ENCODE data around the gene IL18. TPM values are rescaled to one million over a fixed set of nuclear protein-coding genes. Genes with fewer than 3 reads are reported as not detected.

The IL18 gene
- total RNA-seq, 1 donor, result 0.81 TPM

GRCh38 chr11:112123129-112123528, 40.8 kb downstream of the IL18 start:
- H3K4me3 ChIP-seq (ENCODE audit: low read depth, low read length), result no peak overlapping the region
- TF ChIP-seq, protein P1, sequence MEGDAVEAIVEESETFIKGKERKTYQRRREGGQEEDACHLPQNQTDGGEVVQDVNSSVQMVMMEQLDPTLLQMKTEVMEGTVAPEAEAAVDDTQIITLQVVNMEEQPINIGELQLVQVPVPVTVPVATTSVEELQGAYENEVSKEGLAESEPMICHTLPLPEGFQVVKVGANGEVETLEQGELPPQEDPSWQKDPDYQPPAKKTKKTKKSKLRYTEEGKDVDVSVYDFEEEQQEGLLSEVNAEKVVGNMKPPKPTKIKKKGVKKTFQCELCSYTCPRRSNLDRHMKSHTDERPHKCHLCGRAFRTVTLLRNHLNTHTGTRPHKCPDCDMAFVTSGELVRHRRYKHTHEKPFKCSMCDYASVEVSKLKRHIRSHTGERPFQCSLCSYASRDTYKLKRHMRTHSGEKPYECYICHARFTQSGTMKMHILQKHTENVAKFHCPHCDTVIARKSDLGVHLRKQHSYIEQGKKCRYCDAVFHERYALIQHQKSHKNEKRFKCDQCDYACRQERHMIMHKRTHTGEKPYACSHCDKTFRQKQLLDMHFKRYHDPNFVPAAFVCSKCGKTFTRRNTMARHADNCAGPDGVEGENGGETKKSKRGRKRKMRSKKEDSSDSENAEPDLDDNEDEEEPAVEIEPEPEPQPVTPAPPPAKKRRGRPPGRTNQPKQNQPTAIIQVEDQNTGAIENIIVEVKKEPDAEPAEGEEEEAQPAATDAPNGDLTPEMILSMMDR (IDR thresholded peaks at IDR 0.05; ENCODE audit: insufficient read depth, low read length), result no peak
- no peak for DNase-seq (ENCODE audit: low read depth)

- TF ChIP-seq, protein P1 (IDR thresholded peaks at IDR 0.05; ENCODE audit: insufficient read depth, low read length), result no peak
- H3K4me3 ChIP-seq (ENCODE audit: low read depth, low read length), result no peak overlapping the region
- no peak for DNase-seq (ENCODE audit: low read depth)
Measured at GRCh38 chr11:112121981-112122615, 41.8 kb downstream of the IL18 start.

DNA sequence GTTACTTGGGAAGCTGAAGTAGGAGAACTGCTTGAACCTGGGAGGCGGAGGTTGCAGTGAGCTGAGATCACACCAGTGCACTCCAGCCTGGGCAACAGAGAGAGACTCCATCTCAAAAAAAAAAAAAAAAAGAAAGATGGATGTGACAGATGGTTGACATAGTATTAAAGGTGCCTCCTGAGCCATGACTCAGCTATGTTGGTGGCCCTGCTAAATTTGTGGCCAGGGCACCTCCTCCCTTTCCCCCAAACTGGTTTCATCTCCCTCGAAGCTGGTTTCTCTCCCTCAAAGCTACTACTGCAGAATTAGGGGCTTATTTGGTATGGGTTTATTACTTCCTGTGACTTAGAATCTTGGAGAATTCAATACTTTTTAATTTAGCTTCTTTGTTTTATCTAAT, 45.7 kb downstream of the IL18 start:
- no peak overlapping the region for H3K4me3 ChIP-seq (ENCODE audit: low read depth, low read length)
- TF ChIP-seq, protein P1 (IDR thresholded peaks at IDR 0.05; ENCODE audit: insufficient read depth, low read length), result no peak
- DNase-seq (ENCODE audit: low read depth), result no peak

GRCh38 chr11:112115386-112115785, 48.5 kb downstream of the IL18 start:
- TF ChIP-seq, protein P1 (IDR thresholded peaks at IDR 0.05; ENCODE audit: insufficient read depth, low read length), result no peak
- no peak overlapping the region for H3K4me3 ChIP-seq (ENCODE audit: low read depth, low read length)
- no peak for DNase-seq (ENCODE audit: low read depth)

GRCh38 chr11:112114460-112114859, 49.4 kb downstream of the IL18 start:
- no peak for DNase-seq (ENCODE audit: low read depth)
- TF ChIP-seq, protein P1 (IDR thresholded peaks at IDR 0.05; ENCODE audit: insufficient read depth, low read length), result no peak
- H3K4me3 ChIP-seq (ENCODE audit: low read depth, low read length), result no peak overlapping the region

DNA sequence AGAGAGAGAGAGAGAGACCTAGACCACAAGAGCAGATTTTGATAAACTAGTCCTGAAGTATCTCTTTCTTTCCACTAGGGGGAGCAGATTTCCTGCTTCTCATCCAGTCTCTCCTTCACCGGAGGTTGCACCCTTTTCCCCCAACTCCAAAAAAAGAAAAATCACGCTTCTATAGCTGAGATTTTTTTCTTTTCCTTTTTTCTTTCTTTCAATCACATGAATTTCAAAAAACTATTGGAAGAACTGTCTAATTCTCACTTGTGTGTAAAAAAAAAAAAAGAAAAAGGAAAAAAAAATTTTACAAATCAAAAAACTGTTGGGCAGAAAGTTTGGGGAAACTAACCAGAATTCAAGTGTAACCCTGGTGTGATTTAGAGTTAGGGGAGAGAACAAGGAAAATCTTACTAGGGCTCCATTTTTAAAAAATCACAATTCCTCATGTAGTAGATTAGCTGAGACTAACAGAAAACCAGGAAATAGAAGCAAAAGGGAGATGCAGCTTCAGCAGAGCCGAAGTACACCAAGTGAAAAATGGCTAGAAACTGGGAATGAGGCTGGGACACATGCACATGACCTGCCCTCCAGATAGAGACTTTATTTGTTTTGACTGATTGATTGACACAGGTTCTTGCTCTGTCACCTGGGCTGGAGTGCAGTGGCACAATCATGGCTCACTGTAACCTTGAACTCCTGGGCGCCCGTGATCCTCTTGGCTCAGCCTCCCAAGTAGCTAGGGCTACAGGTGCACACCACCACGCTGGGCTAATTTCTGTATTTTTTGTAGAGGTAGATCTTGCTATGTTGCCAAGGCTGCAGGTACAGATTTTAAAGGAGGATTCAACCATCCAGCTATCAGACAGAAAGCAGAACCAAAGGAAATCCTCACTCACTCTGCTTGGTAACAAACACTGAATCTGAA, 50.1 kb downstream of the IL18 start:
- TF ChIP-seq, protein P1 (IDR thresholded peaks at IDR 0.05; ENCODE audit: insufficient read depth, low read length), result peak; percentile 71
- peak; percentile 76 for DNase-seq (ENCODE audit: low read depth)

More for the DNA sequence above, 50.1 kb downstream of the IL18 start:
- no peak overlapping the region for H3K4me3 ChIP-seq (ENCODE audit: low read depth, low read length)
